Activated CD4-positive, alpha-beta T cell treated with anti-CD3 and anti-CD28 coated beads, Interleukin-2, Interleukin-6, amounts not matched to agents 100 ng/mL and 50 ng/mL, durations not matched to agents 16 hours and 8 hours (primary cell): ENCODE data around the gene CCDC13.

Experiments
- DNase-seq: peaks from one replicate; pipeline ENCODE4 v3.0.0-alpha.2; 2020

CCDC13 gene

DNA sequence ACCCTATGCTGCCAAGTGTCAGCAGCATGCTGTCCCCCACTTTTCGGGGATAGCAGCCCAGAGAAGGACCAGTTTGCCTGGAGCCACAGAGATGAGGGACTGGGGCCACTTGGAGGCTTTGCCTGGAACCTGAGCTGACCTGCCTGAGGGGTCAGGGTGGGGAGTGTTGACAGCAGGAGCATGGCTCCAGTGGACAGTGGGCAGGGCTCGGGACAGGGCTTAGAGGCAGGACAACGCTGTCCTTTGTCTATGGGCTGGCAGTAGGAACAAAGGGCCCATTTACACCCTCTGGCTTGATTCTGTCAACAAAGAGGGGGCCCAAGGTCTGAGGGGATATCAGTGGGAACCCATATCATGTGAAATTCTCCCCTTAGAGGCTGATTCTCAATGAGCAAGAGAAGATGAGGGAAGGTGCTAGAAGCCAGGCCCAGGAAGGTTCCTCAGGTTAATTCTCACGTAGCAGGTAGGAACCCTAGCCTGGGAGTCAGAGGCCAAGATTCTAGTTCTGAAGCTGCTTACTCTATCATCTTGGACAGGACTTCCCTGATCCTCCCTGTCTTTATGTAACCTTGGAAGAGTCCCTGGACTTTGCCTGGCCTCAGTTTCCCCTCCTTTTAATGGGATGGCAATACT, 40.7 kb downstream of the CCDC13 start:
- no peak for DNase-seq

DNA sequence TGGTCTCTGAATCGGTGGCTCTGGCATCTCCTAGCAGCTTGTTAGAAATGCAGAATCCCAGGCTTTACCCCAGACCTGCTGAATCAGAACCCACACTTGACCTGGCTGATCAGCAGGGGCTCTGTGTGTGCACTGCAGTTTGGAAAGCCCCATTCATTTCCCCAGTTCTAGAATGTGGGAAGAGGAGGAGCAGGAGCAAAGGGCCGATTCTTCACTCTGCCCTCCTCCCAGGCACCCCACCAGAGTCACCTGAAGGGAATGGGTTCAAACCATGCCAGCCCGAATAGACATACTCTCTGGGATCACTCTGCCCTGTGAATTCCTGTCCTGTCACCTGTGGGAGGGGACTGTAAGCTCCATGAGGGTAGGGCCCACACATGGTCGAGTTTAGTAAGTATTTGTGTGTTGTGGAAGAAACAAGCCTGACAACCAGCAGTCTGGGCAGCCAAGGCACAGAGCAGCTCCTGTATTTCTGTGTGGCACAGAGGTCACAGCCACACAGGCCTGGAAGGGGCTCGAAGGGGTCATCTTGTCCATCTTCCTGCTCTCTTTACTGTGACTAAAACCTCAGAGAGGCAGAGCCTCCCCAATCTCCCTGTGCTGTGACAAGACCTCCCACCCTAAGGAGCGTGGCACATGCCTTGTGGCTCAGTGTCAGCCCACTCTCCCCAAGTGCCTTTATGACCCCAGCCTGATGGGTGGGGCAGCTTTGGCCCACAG, 41.4 kb downstream of the CCDC13 start:
- no peak for DNase-seq

DNA sequence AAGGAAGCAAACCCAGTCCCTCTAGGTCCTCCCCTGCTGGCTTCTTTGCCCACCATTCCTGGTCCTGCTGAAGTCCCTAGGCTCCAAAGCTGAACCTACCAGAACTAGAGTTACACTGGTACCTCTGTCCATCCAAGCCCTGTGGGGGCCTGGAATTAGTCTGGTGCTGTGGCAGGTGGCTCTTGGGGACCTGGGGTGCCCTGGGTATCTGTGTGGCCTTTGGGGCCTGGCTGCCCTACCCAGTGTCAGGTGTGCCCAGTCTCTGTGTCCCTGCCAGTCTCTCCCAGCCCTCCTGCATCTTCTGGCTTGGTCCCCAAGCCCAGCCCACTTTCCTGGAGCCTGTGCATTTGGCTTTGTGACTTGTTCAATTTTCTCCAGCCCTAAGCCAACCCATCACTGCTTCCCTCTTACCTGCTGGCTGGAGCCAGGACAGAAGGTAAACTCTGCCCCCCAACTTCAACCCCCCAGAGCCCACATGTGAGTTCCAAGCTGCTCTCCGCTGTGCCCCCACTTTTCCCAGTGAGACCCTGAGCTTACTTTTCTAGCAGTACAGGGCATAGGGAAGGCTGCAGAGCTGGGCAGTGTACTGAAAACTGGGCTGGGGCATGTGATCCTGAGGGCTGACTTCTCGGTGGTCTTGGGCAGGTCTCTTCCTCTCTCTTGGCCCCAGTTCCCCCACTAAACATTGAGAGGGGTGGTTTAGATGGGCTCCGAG, 42.2 kb downstream of the CCDC13 start:
- no peak for DNase-seq

DNA sequence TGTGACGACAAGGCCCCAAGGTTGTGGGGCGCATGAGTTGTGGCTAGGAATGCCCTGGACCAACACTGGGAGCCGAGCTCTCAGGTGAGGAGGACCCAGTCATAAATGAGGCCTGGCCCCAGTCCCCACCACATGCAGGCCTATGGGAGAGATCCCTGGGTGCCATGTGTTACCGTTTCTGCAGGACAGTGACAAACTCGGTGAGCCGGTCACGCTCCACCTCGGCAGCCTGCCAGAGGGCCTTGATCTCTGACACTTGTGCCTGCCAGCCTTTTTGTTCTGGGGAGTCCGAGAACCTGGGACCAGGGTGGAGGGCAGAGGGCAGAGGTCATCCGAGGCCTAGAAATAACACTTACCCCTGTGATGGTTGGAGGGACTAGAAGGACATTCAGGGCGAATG, 42.8 kb downstream of the CCDC13 start:
- DNase-seq, result no peak

DNA sequence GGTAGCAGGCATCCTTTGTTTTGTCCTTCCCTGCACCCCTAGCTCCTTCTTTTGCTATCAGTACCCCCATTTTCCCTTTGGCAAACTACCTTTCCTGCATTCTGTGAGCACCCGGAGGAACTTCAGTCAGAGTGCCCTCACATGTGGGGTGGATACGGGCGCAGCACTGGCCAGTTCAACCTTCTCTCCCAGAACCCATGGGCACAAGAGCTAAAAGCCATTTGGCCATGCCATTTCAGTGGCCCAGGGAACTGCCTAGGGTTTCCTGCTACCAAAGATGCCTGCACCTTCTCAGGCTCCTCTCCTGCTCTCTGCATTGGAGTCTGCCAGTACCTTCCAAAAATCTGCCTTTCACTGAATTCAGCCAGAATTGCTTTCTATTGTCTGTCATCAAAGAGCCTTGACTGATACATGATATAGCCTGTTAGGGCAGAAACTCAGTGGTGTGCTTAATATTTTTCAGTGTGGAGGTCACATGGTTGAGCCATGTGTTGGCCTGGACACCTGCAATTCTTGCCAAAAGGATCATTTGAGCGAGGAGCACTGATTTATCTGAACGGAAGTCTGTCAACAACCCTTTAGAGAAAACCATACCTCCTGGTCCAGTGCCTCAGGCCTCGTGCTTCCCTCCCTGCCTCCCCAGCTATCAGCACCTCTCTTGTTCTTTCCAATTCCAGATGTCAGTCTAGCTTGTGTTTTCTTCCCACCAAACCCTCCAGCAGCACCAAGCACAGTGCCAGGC, 43.5 kb downstream of the CCDC13 start:
- DNase-seq, result no peak

DNA sequence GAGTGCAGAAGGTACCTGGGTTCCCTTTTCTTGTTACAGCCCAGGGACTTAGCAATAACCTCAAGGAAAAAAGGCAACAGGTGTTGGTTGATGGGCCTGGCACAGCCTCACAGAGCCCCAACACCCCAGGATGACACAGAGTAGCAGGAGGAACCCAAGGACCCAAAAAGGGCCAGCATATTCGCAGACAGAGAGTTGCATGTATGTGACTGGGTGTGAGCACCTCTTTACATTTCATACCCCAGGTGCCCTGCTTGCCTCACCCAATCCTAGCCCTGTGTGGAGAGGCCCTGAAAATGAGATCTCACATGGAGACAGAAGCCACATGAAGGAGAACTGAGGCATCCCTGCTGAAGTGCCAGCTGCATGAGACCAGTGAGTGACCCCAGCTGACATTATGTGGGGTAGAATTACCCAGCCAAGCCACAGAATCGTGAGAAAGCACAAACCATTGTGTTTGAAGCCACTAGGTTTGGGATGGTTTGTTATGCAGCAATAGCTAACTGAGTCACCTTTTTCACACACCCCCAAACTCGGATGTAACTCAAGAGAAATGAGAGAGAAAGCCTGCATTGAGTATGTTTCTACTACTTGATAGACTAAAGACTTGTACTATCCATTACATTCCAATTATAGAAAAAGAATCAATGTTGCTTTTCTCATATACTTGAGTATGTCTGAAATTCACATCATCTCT, 44.2 kb downstream of the CCDC13 start:
- DNase-seq, result no peak

DNA sequence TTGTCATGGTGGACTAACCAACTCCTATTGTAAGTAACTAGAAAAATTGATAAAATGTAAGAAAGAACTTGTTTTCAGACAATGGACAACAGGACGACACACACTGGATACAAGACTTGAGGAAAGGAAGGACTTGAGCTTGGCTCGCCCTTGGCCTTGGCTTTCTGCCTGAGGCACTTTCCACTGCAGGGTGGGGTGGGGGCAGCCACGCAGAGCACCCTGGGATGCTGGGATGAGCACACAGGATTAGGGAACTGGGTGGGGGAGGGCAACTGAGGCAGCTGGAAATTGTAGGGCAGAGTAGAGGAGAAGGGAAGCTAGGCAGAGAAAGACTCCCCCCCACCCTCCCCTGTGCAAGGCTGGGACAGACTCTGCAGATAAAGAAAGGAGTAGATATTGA, 45.0 kb downstream of the CCDC13 start:
- DNase-seq, result no peak

DNA sequence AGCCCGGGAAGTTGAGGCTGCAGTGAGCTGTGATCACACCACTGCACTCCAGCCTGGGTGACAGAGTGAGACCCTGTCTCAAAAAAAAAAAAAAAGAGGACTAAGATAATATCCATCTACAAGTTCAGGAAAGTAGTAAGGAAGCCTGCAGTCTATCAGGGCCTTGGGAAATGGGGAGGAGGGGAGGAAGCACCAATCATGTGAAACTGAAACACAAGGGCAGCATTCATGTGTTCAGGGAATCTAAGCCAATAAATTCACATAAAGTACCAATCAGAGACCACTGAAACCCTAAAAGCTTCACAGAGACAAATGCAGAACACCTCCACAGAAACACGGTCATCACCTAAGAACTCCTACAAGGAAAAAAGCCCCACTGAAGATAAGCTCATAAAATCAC, 47.6 kb downstream of the CCDC13 start:
- no peak for DNase-seq

DNA sequence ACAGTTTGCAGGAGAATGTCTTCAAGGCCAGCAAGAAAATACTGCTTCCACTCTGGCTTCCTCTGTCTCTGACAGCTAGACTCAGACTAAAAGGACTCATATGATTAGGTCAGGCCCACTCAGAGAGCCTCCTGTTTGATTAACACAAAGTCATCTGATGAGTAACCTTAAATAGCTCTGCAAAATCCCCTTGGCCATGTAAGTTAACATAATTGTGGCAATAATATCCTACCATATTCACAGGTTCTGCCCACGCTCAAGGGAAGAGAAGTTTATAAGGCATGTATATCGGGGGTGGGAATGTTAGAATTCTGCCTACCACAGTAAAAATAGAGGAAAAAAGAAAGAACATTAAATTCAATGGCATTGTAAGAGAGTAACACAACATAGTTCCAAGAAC, 49.8 kb downstream of the CCDC13 start:
- DNase-seq, result no peak
